MM.1S (cell line): Measurements from ENCODE around the gene CTNNA2.

ENCODE experiments used
- DNase-seq: peaks from one replicate; pipeline ENCODE4 v3.0.0-alpha.2; 2015
- H2AFZ ChIP-seq: fragments of 300-600 bp; sonication (generic); 2 replicates; pipeline ENCODE4 v1.6.0; 2016; ENCODE audit warnings: antibody characterized with exemption, low read length
- H3F3A ChIP-seq: fragments of 300-600 bp; sonication (generic); 2 replicates; pipeline ENCODE4 v1.6.1; 2016; ENCODE audit warnings: mild to moderate bottlenecking, antibody characterized with exemption, low read length, moderate library complexity, mixed read lengths; ENCODE audit not compliant: insufficient read depth
- H3K27ac ChIP-seq: fragments of 300-600 bp; sonication (generic); 2 replicates; pipeline ENCODE4 v1.5.1; 2016; ENCODE audit warnings: mild to moderate bottlenecking, low read length
- H3K27me3 ChIP-seq: fragments of 300-600 bp; sonication (generic); replicated peaks from 2 replicates; pipeline ENCODE4 v1.6.0; 2016; ENCODE audit warnings: low read length; ENCODE audit not compliant: insufficient read depth
- H3K36me3 ChIP-seq: fragments of 300-600 bp; sonication (generic); replicated peaks from 2 replicates; pipeline ENCODE4 v1.6.1; 2016; ENCODE audit warnings: mild to moderate bottlenecking, low read length, mixed read lengths; ENCODE audit not compliant: insufficient read depth
- H3K4me1 ChIP-seq: fragments of 300-600 bp; sonication (generic); 2 replicates; pipeline ENCODE4 v1.6.1; 2016; ENCODE audit warnings: low read length, mixed read lengths
- H3K4me2 ChIP-seq: fragments of 300-600 bp; sonication (generic); 2 replicates; pipeline ENCODE4 v1.6.0; 2016; ENCODE audit warnings: low read depth, low read length
- H3K4me3 ChIP-seq: fragments of 300-600 bp; sonication (generic); 2 replicates; pipeline ENCODE4 v1.5.1; 2016; ENCODE audit warnings: low read length, mixed read lengths
- H3K79me2 ChIP-seq: fragments of 300-600 bp; sonication (generic); 2 replicates; pipeline ENCODE4 v1.6.1; 2016; ENCODE audit warnings: mixed run types, low read length, mixed read lengths
- H3K9ac ChIP-seq: fragments of 300-600 bp; sonication (generic); 2 replicates; pipeline ENCODE4 v1.6.1; 2016; ENCODE audit warnings: low read length, mixed read lengths
- H3K9me2 ChIP-seq: fragments of 300-600 bp; sonication (generic); replicated peaks from 2 replicates; pipeline ENCODE4 v1.6.1; 2016; ENCODE audit warnings: mild to moderate bottlenecking, low read length, mixed read lengths; ENCODE audit not compliant: insufficient read depth
- H3K9me3 ChIP-seq: fragments of 300-600 bp; sonication (generic); replicated peaks from 2 replicates; pipeline ENCODE4 v1.6.1; 2016; ENCODE audit warnings: mild to moderate bottlenecking, low read length, mixed read lengths; ENCODE audit not compliant: insufficient read depth
- H4K20me1 ChIP-seq: fragments of 300-600 bp; sonication (generic); 2 replicates; pipeline ENCODE4 v1.6.1; 2016; ENCODE audit warnings: mild to moderate bottlenecking, low read length, moderate library complexity, mixed read lengths; ENCODE audit not compliant: insufficient read depth
- CTCF ChIP-seq: fragments of 300-600 bp; sonication (generic); IDR thresholded peaks from 2 replicates; pipeline ENCODE4 v1.5.1; 2016; ENCODE audit warnings: antibody characterized with exemption, low read length, mixed read lengths
- EZH2 ChIP-seq: fragments of 300-600 bp; sonication (generic); optimal IDR thresholded peaks from 2 replicates; pipeline ENCODE3; 2017; ENCODE audit warnings: low read depth, mild to moderate bottlenecking, antibody characterized with exemption, low read length, mixed read lengths
- EZH2phosphoT487 ChIP-seq: fragments of 300-600 bp; sonication (generic); IDR thresholded peaks from 2 replicates; pipeline ENCODE4 v1.6.1; 2018; ENCODE audit warnings: antibody characterized with exemption, low read length

The CTNNA2 gene

GRCh38 chr2:80075719-80076118, 562.9 kb downstream of the CTNNA2 start:
- no peak overlapping the region for H3K9ac ChIP-seq
- TF ChIP-seq EZH2 (no peak), CTCF (no peak)
- no peak overlapping the region for H3K4me2 ChIP-seq
- no peaks in the 10 kb centered on the region for H3K79me2 ChIP-seq
- DNase-seq, result no peak
- H3K9me2 ChIP-seq, result no peaks in the 10 kb centered on the region
- no peaks in the 10 kb centered on the region for H4K20me1 ChIP-seq
- no peak overlapping the region for H3K4me3 ChIP-seq
- H3K36me3 ChIP-seq, result no peaks in the 10 kb centered on the region
- no peak overlapping the region for H3K27ac ChIP-seq
- no peaks in the 10 kb centered on the region for H3K9me3 ChIP-seq
- no peaks in the 10 kb centered on the region for H3F3A ChIP-seq
- H3K27me3 ChIP-seq, result no peaks in the 10 kb centered on the region
- no peak overlapping the region for H2AFZ ChIP-seq
- no peaks in the 10 kb centered on the region for H3K4me1 ChIP-seq

GRCh38 chr2:80078290-80079036, 565.6 kb downstream of the CTNNA2 start:
- Histone ChIP-seq H3K36me3 (no peaks in the 10 kb centered on the region), H3K9me3 (no peaks in the 10 kb centered on the region), H3F3A (no peaks in the 10 kb centered on the region), H3K4me1 (no peaks in the 10 kb centered on the region), H3K9me2 (no peaks in the 10 kb centered on the region), H3K79me2 (no peaks in the 10 kb centered on the region), H3K4me3 (no peak overlapping the region), H2AFZ (no peak overlapping the region), H4K20me1 (no peaks in the 10 kb centered on the region), H3K9ac (no peak overlapping the region), H3K4me2 (no peak overlapping the region), H3K27me3 (no peaks in the 10 kb centered on the region), H3K27ac (no peak overlapping the region)
- no peak for TF ChIP-seq EZH2
- no peak for TF ChIP-seq EZH2phosphoT487
- TF ChIP-seq CTCF, result no peak
- no peak for DNase-seq

GRCh38 chr2:80080957-80081356, 568.1 kb downstream of the CTNNA2 start:
- H2AFZ ChIP-seq, result no peak overlapping the region
- no peaks in the 10 kb centered on the region for H3K9me3 ChIP-seq
- H3K36me3 ChIP-seq, result no peaks in the 10 kb centered on the region
- H3K9me2 ChIP-seq, result no peaks in the 10 kb centered on the region
- no peak overlapping the region for H3K4me2 ChIP-seq
- H3K9ac ChIP-seq, result no peak overlapping the region
- no peaks in the 10 kb centered on the region for H3F3A ChIP-seq
- H3K4me3 ChIP-seq, result no peak overlapping the region
- H3K27me3 ChIP-seq, result no peaks in the 10 kb centered on the region
- DNase-seq, result no peak
- TF ChIP-seq EZH2, result no peak
- no peak for TF ChIP-seq EZH2phosphoT487
- no peak for TF ChIP-seq CTCF
- H3K79me2 ChIP-seq, result no peaks in the 10 kb centered on the region
- H3K4me1 ChIP-seq, result no peaks in the 10 kb centered on the region
- H4K20me1 ChIP-seq, result no peaks in the 10 kb centered on the region
- H3K27ac ChIP-seq, result no peak overlapping the region
